Kidney (tissue), 14 donors: ENCODE results near the gene BPIFA3. TPM values are rescaled to one million over a fixed set of nuclear protein-coding genes. Genes with fewer than 3 reads are reported as not detected.

Experiments
- DNase-seq, 5 donors: peaks; one replicate each; pipeline ENCODE4 v3.0.0-alpha.2; 2013 to 2020
- FAIRE-seq: peaks from 2 replicates; lab custom pipeline; 2012; peaks lifted over from hg19 to GRCh38; lab: Jason Lieb, UNC
- H3K27ac ChIP-seq, 2 donors: one replicate each; pipeline ENCODE4 v1.7.0; 2013; ENCODE audit warnings: low read depth in 2 of 2, low read length in 2 of 2, inconsistent platforms in 1 of 2
- H3K27me3 ChIP-seq: one replicate; pipeline ENCODE4 v1.7.1; 2013; ENCODE audit warnings: low read length, inconsistent platforms; ENCODE audit not compliant: control insufficient read depth, insufficient read depth
- H3K36me3 ChIP-seq, 3 donors: one replicate each; pipeline versions ENCODE4 v1.7.0 to v1.7.1; 2013; ENCODE audit warnings: low read length in 3 of 3, control low read depth in 1 of 3, inconsistent platforms in 1 of 3; ENCODE audit not compliant: insufficient read depth in 3 of 3, control insufficient read depth in 2 of 3
- H3K4me1 ChIP-seq, 3 donors: one replicate each; pipeline versions ENCODE4 v1.7.0 to v1.7.1; 2013; ENCODE audit warnings: low read length in 3 of 3, inconsistent platforms in 1 of 3, low read depth in 1 of 3; ENCODE audit not compliant: control insufficient read depth in 2 of 3, insufficient read depth in 2 of 3
- H3K4me3 ChIP-seq, 3 donors: one replicate each; pipeline versions ENCODE4 v1.7.0 to v1.8.1; 2013; ENCODE audit warnings: low read length in 3 of 3, control low read depth in 1 of 3, inconsistent platforms in 1 of 3
- H3K9ac ChIP-seq, 3 donors: one replicate each; pipeline versions ENCODE4 v1.7.0 to v1.7.1; 2013; ENCODE audit warnings: low read length in 3 of 3, control low read depth in 1 of 3, inconsistent platforms in 1 of 3
- H3K9me3 ChIP-seq, 3 donors: one replicate each; pipeline versions ENCODE4 v1.7.0 to v1.7.1; 2013; ENCODE audit warnings: low read length in 3 of 3, control low read depth in 1 of 3, inconsistent platforms in 1 of 3; ENCODE audit not compliant: control insufficient read depth in 2 of 3, insufficient read depth in 1 of 3
- CTCF ChIP-seq: IDR thresholded peaks from 3 replicates; pipeline ENCODE4 v1.5.1; 2012; ENCODE audit warnings: mild to moderate bottlenecking, moderate library complexity, borderline replicate concordance; ENCODE audit not compliant: insufficient read depth; ENCODE audit errors: extremely low read depth
- intact Hi-C: fragments of 100-400 bp; cut with DNase I; formaldehyde crosslinking; loops from one replicate; pipeline ENCODE4 v1.11.1; 2022
- polyA plus RNA-seq: library from polyadenylated mRNA; stranded (reverse); fragments of 350-450 nt; fragmentation: Illumina TruSeq; extraction: RNeasy Lipid Tissue Mini Kit (QIAGEN cat#74804); gene quantifications from one replicate; pipeline ENCODE4 v1.2.3, GENCODE V29; 2014; ENCODE audit warnings: low read depth, low replicate concordance; ENCODE audit not compliant: insufficient read depth
- total RNA-seq: library from RNA; stranded (reverse); fragmentation: NEBNext Ultra II Directional; extraction: Animal tissue kit (Norgen Biotek cat#: 25700); gene quantifications from one replicate; pipeline ENCODE4 v1.2.1, GENCODE V29; 2021
- donor health status: control.
- donor health status: control.
- donor health status: control.
- donor health status: control.
- donor health status: control.
- donor health status: DM: yes; HTN: yes; CAD: no.
- donor health status: Normal renal cell carcinoma (clear cell type).

Gene BPIFA3
- total and polyA plus RNA-seq, 2 donors from 2014 or later = not detected

- intact Hi-C loops = no loop called here
- no peak for TF ChIP-seq CTCF
- no peak for FAIRE-seq
Measured at GRCh38 chr20:33246077-33246476, 28.9 kb downstream of the BPIFA3 start.

GRCh38 chr20:33249456-33249855 is 32.3 kb downstream of the BPIFA3 start:
- intact Hi-C loops = no loop called here
- TF ChIP-seq CTCF = no peak
- no peak overlapping the region for H3K9ac ChIP-seq
- H3K9me3 ChIP-seq = no peaks in the 10 kb centered on the region
- no peak overlapping the region for H3K4me3 ChIP-seq
- no peaks in the 10 kb centered on the region for H3K27me3 ChIP-seq
- DNase-seq = no peak
- H3K27ac ChIP-seq = no peak overlapping the region
- FAIRE-seq = no peak
- H3K36me3 ChIP-seq = no peaks in the 10 kb centered on the region
- peaks cover 0 to 8% (median 5%) of the 10 kb centered on the region in 3 donors for H3K4me1 ChIP-seq

More at GRCh38 chr20:33246077-33246476, 28.9 kb downstream of the BPIFA3 start:
- H3K9ac ChIP-seq = no peak overlapping the region
- H3K9me3 ChIP-seq = no peaks in the 10 kb centered on the region
- no peaks in the 10 kb centered on the region for H3K36me3 ChIP-seq
- H3K27me3 ChIP-seq = no peaks in the 10 kb centered on the region
- no peak overlapping the region for H3K4me3 ChIP-seq
- H3K4me1 ChIP-seq = peaks cover 0 to 8% (median 7%) of the 10 kb centered on the region in 3 donors
- peak overlapping the region; percentile 8 to 70 for H3K27ac ChIP-seq
- no peak for DNase-seq

- H3K4me1 ChIP-seq = peaks cover 0 to 8% (median 5%) of the 10 kb centered on the region in 3 donors
- no peak for FAIRE-seq
- H3K9me3 ChIP-seq = no peaks in the 10 kb centered on the region
- no peak for TF ChIP-seq CTCF
- no peaks in the 10 kb centered on the region for H3K36me3 ChIP-seq
- H3K9ac ChIP-seq = no peak overlapping the region
- no peak overlapping the region for H3K4me3 ChIP-seq
- H3K27ac ChIP-seq = no peak overlapping the region
- no peaks in the 10 kb centered on the region for H3K27me3 ChIP-seq
- intact Hi-C loops = no loop called here
- DNase-seq = no peak
Measured at GRCh38 chr20:33250666-33251065, 33.5 kb downstream of the BPIFA3 start.

GRCh38 chr20:33251496-33251895 is 34.3 kb downstream of the BPIFA3 start:
- no peak overlapping the region for H3K9ac ChIP-seq
- DNase-seq (no peak), FAIRE-seq (no peak)
- peaks cover 0 to 3% (median 1%) of the 10 kb centered on the region in 3 donors for H3K4me1 ChIP-seq
- H3K9me3 ChIP-seq = no peaks in the 10 kb centered on the region
- H3K36me3 ChIP-seq = no peaks in the 10 kb centered on the region
- no peak overlapping the region for H3K4me3 ChIP-seq
- intact Hi-C loops = no loop called here
- H3K27me3 ChIP-seq = no peaks in the 10 kb centered on the region
- no peak overlapping the region for H3K27ac ChIP-seq
- no peak for TF ChIP-seq CTCF
